ENCODE results near the gene XAGE2.

XAGE2 gene

GRCh38 chrX:52363247-52363883, 5.5 kb upstream of the XAGE2 start:
- TF ChIP-seq CTCF (IDR thresholded peaks at IDR 0.05): no peak
- no peaks in the 10 kb centered on the region for H3K4me1 ChIP-seq
- no peaks in the 10 kb centered on the region for H3K9me3 ChIP-seq
- DNase-seq: no peak
- H3K27me3 ChIP-seq: no peaks in the 10 kb centered on the region
- no peak overlapping the region for H3K27ac ChIP-seq
- no peak overlapping the region for H3K4me3 ChIP-seq
- no peaks in the 10 kb centered on the region for H3K36me3 ChIP-seq
- intact Hi-C loops (cut with DNase I; ENCODE audit: low total_unique reads): no loop called here

GRCh38 chrX:52378870-52379269, 10.0 kb downstream of the XAGE2 start:
- no peaks in the 10 kb centered on the region for H3K4me1 ChIP-seq
- H3K27ac ChIP-seq: no peak overlapping the region
- no peak for TF ChIP-seq CTCF (IDR thresholded peaks at IDR 0.05)
- no peak overlapping the region for H3K4me3 ChIP-seq
- no peaks in the 10 kb centered on the region for H3K9me3 ChIP-seq
- intact Hi-C loops (cut with DNase I; ENCODE audit: low total_unique reads): no loop called here
- no peaks in the 10 kb centered on the region for H3K36me3 ChIP-seq
- H3K27me3 ChIP-seq: no peaks in the 10 kb centered on the region
- no peak for DNase-seq

GRCh38 chrX:52380993-52381392, 12.2 kb downstream of the XAGE2 start:
- intact Hi-C loops (cut with DNase I; ENCODE audit: low total_unique reads): no loop called here
- no peaks in the 10 kb centered on the region for H3K36me3 ChIP-seq
- H3K27ac ChIP-seq: no peak overlapping the region
- H3K27me3 ChIP-seq: no peaks in the 10 kb centered on the region
- H3K9me3 ChIP-seq: no peaks in the 10 kb centered on the region
- no peak for TF ChIP-seq CTCF (IDR thresholded peaks at IDR 0.05)
- no peaks in the 10 kb centered on the region for H3K4me1 ChIP-seq
- no peak overlapping the region for H3K4me3 ChIP-seq
- DNase-seq: no peak

GRCh38 chrX:52410439-52411394, 41.9 kb downstream of the XAGE2 start:
- no peak for TF ChIP-seq CTCF (IDR thresholded peaks at IDR 0.05)
- DNase-seq: no peak
- Histone ChIP-seq H3K4me3 (no peak overlapping the region), H3K27me3 (no peaks in the 10 kb centered on the region), H3K9me3 (no peaks in the 10 kb centered on the region), H3K36me3 (no peaks in the 10 kb centered on the region), H3K4me1 (no peaks in the 10 kb centered on the region), H3K27ac (no peak overlapping the region)
- intact Hi-C loops (cut with DNase I; ENCODE audit: low total_unique reads): no loop called here

GRCh38 chrX:52415304-52415703, 46.5 kb downstream of the XAGE2 start:
- no peaks in the 10 kb centered on the region for H3K9me3 ChIP-seq
- H3K27ac ChIP-seq: no peak overlapping the region
- H3K4me3 ChIP-seq: no peak overlapping the region
- intact Hi-C loops (cut with DNase I; ENCODE audit: low total_unique reads): no loop called here
- no peak for DNase-seq
- no peak for TF ChIP-seq CTCF (IDR thresholded peaks at IDR 0.05)
- H3K36me3 ChIP-seq: no peaks in the 10 kb centered on the region
- H3K27me3 ChIP-seq: no peaks in the 10 kb centered on the region
- no peaks in the 10 kb centered on the region for H3K4me1 ChIP-seq
